ENCODE measurements around the gene CIC.
"Not testable (repeated sequence)": the region's sequence is repeated elsewhere in the genome, so short reads cannot be mapped to it uniquely, and the experiment has no call there.

CIC gene

DNA sequence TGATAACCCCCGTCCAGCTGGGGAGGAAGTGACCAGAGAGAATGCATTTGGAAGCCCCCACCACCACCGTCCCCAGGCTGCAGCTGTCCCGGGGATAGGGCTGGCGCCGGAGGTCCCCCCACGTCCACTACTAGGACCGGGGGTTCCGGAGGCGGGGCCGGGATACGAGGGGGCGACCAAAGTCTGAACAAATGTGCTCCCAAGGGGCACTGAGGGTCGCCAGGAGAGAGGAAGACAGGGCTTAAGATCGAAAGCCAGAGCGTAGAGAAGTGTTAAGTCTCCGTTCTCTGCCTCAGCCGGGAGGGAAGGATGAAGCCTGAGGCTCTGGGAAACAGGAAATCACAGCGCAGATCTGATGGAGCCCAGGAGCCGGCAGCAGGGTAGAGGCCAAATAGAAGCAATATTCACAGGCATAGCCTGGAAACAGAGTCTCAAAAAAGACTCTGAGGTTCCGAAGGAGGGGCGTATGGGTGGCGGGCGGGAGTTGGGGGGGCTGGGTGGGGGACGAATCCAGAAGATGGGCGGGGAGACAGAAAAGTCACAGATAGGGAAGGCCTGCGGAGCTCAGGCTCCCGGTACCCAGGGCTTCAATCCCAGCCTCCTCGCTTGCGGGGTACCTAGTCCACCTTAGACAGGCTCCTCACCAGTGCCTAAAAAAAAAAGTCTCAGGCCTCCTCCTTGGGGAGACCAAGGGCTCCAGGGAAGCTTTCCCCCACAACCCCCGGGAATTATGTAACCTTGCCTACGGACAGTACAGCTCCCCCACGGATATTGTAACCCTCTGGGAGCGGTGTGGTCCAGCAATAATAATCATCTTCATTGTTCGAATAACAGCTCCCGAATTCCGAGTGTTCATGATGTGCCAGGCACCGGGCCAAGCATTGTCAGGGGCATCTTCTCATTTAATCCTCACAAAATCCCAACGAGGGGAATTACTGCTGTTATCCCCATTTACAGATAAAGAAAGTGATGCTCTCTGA, 13.0 kb upstream of the CIC start:
- no peak for DNase-seq (ENCODE audit: low read depth, low spot score)

DNA sequence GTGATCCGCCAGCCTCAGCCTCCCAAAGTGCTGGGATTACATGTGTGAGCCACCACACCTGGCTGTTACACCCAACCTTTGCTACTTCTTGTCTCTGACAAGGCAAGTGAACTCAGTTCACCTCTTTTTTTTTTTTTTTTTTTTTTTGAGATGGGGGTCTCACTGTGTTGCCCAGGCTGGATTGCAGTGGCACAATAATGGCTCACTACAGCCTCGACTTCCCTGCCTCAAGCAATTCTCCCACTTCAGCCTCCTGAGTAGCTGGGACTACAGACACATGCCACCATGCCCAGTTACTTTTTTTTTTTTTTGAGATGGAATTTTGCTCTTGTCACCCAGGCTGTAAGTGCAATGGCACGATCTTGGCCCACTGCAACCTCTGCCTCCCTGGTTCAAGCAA, 11.2 kb upstream of the CIC start:
- not testable (repeated sequence) for DNase-seq (ENCODE audit: low read depth, low spot score)

DNA sequence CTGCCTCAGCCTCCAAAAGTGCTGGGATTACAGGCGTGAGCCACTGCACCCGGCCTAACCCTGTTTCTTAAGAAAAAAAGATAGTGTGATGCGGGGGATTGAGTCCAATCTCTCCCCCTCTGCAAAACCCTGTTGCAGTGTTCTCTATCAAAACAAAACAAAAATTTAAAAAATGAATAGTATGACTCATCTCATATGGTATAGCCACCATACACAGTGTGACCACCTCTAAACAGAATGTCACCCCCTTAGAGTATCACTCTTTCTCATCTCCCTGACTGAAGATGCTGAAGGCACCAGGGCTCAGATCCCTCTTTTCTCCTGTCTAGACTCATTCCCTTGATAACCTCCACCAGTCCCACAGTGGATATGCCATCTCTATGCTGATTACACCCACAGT, 7.3 kb upstream of the CIC start:
- DNase-seq (ENCODE audit: low read depth, low spot score): no peak

DNA sequence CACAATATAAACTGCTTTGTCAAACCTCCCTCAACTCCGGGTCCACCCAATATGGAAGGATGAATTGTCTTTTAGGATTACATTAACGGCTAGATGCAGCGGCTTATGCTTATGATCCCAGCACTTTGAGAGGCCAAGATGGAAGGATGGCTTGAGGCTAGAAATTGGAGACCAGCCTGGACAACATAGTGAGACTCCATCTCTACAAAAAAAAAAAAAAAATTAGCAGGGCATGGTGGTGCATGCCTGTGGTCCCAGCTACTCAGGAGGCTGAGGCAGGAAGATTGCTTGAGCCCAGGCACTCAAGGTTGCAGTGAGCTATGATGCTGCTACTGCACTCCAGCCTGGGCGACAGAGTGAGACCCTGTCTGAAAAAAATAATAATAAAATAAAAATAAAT, 2.9 kb upstream of the CIC start:
- not testable (repeated sequence) for DNase-seq (ENCODE audit: low read depth, low spot score)

DNA sequence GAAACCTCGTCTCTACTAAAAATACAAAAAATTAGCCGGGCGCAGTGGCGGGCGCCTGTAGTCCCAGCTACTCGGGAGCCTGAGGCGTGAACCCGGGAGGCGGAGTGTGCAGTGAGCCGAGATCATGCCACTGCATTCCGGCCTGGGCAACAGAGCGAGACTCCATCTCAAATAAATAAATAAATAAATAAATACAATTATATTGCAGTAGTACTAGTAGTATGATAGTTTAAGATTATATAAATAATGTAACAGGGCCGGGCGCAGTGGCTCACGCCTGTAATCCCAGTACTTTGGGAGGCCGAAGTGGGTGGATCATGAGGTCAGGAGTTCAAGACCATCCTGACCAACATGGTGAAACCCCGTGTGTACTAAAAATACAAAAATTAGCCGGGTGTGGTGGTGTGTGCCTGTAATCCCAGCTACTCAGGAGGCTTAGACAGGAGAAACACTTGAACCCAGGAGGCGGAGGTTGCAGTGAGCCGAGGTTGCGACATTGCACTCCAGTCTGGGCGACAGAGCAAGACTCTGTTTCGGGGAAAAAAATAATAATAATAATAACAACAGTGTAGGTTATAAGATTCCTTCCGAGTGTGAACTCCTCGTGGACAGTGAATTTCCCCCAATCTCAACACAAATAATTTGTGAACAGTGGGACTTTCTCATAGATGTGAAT, 2.0 kb upstream of the CIC start:
- DNase-seq (ENCODE audit: low read depth, low spot score): not testable (repeated sequence)

DNA sequence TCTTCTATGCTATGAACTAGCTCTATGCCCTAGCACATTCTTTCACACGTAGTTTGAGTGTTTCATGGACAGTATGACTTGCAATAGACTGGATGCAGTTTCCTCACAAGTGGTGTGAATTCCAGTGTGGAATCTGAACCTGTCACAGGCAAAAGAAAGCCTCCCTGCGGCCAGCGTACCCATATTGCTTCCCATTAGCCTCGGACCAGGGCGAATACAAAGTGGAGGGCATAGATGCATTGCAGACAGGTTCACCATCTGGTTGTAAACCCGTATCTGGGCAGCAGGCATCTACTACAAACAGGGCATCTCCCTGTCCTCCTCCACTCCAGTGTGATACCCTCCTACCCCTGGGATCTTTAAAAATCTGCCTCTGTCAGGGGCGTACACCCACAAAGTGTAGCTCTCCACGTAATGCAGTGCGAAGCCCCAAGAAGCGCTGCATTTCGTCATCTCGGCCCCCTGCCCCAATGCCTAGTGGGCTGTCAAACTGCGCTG, 1.4 kb upstream of the CIC start:
- DNase-seq (ENCODE audit: low read depth, low spot score): no peak

DNA sequence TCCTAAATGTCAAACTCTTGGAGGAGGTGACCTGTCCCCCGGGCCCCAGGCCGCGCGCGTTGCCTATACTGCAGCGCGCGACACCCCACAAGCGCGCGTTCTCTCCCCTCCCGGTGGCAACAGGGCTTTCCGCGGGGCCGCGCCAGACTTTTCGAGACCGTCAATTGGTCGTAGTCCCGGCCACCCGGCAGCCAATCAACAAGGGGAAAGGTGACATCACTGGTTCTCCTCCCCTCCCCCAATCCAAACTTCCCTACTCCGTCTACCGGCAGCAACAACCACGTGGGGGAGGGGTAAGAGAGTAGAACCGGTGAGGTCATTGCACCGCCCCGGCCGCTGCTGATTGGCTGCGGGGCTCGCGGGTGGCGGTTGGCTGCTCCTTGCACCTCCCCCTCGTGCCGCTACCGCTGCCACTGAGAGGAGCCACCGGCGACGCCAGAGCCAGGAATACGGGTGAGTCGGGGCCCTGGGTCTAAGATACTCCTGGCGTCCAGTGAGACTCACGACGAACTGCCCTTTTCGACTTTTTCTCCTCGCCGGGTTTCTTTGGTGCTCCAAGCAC, 829 bp upstream of the CIC start:
- peak; percentile 98 for DNase-seq (ENCODE audit: low read depth, low spot score)

DNA sequence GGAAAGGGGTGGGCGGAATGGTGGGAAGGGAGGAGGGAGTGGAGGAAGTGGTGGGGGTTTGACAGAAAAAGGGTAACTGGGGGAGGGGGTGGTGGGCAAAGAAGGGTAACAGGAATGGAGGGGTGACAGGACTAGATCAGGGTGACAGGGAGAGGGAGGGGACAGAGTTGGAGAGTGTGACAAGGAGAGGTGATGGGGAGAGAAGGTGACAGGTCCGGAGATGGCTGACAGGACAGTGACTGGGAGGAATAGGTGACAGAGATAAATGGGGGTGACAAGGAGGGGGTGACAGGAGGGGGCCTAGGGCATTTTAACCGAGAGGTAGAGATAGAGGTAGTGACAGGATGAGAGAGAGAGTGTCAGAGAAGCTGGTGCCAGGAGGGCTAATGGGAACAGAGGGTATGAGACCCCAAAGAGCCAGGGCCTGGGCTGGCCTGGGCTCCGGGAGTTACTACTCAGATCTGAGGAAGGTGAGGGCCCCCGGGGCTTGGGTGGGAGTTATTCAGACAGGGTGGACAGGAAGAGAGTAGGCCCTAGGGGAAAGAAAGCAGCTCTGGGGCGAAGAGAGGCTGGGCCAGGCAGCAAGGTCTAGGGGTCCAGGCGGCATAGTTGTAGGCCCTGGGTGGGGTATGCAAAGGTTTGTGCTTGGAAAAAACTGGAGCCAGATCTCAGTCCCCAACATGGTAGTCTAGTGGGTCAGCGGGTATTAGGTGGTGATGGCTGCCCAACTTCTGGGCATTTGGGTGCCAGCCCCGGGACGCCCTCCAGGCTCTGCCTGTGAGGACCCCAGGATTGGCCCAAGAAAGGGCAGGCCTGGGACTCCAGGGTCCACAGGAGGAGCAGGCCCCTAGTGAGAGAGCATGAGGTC, 660 bp downstream of the CIC start:
- DNase-seq (ENCODE audit: low read depth, low spot score): no peak

DNA sequence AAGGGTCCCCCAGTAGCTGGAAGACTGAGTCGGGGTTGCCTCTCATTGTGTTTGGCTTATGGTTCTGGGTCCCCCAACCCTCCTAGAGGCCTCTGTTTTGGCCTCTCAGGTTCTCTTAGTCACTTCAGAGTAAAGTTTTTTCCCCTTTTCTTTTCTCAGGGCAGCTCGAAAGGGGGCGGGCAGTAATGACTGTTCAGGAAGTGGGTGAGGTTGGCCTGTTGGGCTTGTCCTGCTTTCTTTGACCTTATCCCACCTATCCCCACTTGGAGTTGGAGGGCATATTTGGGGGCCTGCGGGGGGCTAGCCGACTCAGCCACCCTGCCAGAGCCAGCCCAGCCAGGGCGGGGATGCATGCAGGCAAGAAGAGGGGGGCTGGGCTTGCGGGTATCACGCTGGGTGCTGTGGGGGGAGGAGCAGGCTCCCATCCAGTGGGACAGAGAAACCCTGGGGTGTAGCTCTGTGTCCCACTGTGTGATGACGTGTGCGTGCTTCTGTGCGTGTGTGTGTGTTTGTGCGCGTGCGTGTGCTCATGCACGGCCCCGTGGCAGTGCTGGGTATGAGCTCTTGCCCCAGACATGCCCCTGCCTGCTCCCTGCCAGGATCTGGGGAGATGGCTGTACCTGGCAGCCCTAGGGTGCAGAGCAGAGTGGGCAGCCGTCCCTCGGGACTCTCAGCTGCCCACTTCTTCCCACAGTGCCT, 1.4 kb downstream of the CIC start:
- no peak for DNase-seq (ENCODE audit: low read depth, low spot score)

DNA sequence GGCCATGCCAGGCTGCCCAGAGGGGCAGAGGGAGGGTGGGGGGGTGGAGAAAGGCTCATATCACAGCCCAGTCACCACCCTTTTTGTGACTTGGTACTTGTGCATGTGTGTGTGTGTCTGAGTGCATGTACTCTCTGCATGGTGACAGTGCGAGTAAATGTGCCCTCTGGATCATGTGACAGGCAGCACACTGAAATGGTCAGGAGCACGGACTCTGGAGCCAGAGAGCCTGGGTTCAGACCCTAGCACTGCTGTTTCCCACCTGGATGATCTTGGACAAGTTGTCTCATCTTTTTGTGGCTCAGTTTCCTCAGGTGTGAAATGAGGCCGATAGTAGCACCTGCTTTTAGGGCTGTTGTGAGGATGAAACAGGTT, 2.0 kb downstream of the CIC start:
- DNase-seq (ENCODE audit: low read depth, low spot score): no peak

DNA sequence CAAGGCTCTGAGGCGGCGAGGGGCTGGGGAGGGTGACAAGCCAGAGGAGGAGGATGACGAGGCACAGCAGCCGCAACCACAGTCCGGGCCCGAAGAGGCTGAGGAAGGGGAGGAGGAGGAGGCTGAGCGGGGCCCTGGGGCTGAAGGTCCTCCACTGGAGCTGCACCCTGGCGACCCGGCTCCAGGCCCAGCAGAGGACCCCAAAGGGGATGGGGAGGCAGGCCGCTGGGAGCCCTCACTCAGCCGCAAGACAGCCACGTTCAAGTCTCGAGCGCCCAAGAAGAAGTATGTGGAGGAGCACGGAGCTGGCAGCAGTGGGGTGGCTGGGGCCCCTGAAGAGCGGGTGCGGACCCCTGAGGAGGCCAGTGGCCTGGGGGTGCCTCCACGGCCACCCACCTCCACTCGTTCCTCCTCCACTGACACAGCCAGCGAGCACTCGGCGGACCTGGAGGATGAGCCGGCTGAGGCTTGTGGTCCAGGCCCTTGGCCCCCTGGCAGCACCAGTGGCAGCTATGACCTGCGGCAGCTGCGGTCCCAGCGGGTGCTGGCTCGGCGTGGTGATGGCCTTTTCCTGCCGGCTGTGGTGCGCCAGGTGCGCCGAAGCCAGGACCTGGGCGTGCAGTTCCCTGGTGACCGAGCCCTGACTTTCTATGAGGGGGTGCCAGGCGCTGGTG, 2.9 kb downstream of the CIC start:
- no peak for DNase-seq (ENCODE audit: low read depth, low spot score)

DNA sequence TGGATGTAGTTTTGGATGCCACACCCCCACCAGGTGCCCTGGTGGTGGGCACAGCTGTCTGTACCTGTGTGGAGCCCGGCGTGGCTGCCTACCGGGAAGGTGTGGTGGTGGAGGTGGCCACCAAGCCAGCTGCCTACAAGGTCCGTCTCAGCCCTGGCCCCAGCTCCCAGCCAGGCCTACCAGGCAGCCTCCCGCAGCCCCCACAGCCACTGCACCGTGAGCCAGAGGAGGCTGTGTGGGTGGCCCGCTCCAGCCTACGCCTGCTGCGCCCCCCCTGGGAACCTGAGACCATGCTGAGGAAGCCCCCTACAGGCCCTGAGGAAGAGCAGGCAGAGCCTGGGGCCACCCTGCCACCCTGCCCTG, 3.5 kb downstream of the CIC start:
- no peak for DNase-seq (ENCODE audit: low read depth, low spot score)

DNA sequence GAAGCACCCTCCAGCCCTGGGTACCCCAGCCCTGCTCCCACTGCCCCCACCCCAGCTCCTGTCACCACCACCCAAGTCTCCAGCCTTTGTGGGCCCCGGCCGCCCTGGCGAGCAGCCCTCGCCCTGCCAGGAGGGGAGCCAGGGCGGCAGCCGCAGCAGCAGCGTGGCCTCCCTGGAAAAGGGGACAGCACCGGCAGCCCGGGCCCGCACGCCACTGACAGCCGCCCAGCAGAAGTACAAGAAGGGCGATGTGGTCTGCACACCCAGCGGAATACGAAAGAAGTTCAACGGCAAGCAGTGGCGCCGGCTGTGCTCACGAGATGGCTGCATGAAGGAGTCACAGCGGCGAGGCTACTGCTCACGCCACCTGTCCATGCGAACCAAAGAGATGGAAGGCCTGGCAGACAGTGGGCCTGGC, 3.9 kb downstream of the CIC start:
- DNase-seq (ENCODE audit: low read depth, low spot score): no peak

DNA sequence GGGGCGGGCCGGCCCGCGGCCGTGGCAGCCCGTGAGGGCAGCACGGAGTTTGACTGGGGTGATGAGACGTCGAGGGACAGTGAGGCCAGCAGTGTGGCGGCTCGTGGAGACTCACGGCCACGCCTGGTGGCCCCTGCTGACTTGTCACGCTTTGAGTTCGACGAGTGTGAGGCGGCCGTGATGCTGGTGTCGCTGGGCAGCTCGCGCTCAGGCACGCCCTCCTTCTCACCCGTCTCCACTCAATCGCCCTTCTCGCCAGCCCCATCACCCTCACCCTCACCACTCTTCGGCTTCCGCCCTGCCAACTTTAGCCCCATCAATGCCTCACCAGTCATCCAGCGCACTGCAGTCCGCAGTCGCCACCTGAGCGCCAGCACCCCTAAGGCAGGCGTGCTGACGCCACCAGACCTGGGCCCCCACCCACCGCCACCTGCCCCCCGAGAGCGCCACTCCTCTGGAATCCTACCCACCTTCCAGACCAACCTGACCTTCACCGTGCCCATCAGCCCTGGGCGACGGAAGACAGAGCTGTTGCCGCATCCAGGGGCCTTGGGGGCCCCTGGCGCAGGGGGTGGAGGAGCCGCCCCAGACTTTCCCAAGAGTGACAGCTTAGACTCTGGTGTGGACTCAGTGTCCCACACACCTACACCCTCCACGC, 4.5 kb downstream of the CIC start:
- DNase-seq (ENCODE audit: low read depth, low spot score): no peak

DNA sequence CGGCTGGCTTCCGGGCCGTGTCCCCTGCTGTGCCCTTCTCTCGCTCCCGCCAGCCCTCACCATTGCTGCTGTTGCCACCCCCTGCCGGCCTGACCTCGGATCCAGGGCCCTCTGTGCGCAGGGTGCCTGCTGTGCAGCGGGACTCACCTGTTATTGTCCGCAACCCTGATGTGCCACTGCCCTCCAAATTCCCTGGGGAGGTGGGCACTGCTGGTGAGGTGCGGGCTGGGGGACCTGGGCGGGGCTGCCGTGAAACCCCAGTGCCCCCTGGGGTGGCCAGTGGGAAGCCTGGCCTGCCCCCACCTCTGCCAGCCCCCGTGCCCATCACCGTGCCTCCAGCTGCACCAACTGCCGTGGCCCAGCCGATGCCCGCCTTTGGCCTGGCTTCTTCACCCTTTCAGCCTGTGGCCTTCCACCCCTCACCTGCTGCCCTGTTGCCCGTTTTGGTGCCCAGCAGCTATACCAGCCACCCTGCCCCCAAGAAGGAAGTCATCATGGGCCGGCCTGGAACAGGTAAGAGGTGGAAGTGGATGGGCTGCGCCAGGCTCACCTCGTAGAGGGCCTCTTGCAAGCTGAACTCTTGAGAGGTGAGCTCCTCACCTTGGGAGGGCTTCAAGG, 5.1 kb downstream of the CIC start:
- no peak for DNase-seq (ENCODE audit: low read depth, low spot score)

DNA sequence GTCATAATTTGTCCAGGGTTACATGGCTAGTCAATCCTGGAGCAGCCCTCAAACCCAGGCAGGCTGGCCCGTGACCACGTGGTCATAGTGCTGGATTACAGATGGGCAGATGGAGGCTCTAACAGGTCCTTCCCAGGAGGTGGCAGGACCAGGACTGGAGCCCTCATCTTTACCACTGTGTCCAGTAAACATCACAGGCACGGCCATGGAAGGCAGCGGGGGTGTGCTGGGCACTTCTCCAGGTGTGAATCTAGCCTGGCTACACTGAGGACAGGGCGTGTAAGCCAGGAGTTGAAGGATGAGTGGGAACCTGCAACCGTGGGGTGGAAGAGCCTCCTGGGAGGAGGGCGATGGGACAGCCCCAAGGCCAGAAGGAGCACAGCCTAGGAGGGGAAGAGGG, 6.1 kb downstream of the CIC start:
- no peak for DNase-seq (ENCODE audit: low read depth, low spot score)

DNA sequence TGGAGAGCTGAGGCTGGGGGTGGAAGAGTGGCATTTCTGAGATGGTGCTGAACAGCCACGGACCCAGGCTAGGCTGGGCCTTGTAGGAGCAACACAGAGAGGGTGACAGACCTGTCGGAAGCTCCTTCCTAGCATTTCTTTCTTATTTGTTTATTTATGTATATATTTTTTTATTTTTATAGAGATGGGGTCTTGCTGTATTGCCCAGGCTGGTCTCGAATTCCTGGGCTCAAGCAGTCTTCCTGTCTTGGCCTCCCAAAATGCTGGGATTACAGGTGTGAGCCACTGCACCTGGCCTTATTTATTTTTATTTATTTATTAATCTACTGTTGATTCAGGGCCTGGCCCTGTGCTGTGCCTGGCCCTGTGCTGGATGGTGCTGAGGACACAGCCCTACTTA, 6.5 kb downstream of the CIC start:
- no peak for DNase-seq (ENCODE audit: low read depth, low spot score)

DNA sequence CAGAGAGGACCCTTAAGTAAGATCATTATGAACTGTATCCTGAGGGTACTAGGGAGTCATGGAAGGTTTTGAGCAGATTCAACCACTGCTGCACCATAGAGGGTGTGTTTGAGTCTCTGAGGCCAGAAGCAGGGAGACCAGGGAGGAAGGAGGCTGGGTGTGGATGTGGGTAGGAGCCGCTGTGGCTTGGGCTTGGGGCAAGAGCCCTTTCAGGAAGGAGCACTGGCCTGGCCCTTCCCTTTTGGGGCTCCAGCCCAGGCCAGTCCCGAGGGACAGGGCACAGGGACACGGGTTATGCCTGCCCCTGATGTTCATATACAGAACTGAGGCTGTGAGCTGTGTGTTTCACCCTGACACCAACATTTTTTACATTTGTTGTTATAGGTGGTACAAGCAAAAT, 7.2 kb downstream of the CIC start:
- DNase-seq (ENCODE audit: low read depth, low spot score): no peak

DNA sequence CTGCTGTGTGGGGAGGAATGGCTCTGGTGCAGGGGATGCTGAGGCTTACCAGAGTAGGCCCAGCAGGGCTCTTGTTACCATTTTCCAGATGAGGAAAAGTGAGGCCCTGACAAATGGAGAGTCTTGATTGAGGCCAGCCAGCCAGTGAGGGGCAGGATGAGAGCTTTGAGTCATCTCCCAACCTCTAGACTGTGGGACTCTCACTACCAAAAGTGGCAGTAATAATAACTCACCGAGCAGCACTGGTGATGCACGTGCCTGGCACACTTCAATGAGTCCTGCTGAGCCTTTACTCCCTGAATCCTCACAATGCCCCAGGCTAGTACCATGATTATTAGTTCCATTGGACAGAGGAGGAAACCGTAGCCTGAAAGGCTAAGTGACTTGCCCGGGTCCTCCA, 7.8 kb downstream of the CIC start:
- DNase-seq (ENCODE audit: low read depth, low spot score): no peak

Measured in brain pericyte (primary cell).